HG03280 (cell line): ENCODE results near the gene CLEC4G.

Experiments used
- ATAC-seq: cut with Tn5 transposase; IDR thresholded peaks from one replicate; pipeline ENCODE4 v1.9.1; 2021; ENCODE audit warnings: mild to moderate bottlenecking, moderate library complexity; ENCODE audit not compliant: unreplicated experiment

Gene CLEC4G

GRCh38 chr19:7729831-7730285 lies 2.1 kb downstream of the CLEC4G start:
- ATAC-seq, result no peak

GRCh38 chr19:7729211-7729610 lies 2.7 kb downstream of the CLEC4G start:
- no peak for ATAC-seq

- no peak for ATAC-seq
These were observed 6.1 kb downstream of the CLEC4G start for GRCh38 chr19:7725791-7726190.

GRCh38 chr19:7722231-7722651 lies 9.7 kb downstream of the CLEC4G start:
- ATAC-seq, result no peak

GRCh38 chr19:7720351-7720750 lies 11.6 kb downstream of the CLEC4G start:
- no peak for ATAC-seq

GRCh38 chr19:7718668-7719067 lies 13.2 kb downstream of the CLEC4G start:
- no peak for ATAC-seq

GRCh38 chr19:7716762-7717161 lies 15.1 kb downstream of the CLEC4G start:
- ATAC-seq, result no peak

- no peak for ATAC-seq
These were observed 16.2 kb downstream of the CLEC4G start for GRCh38 chr19:7715671-7716070.

- ATAC-seq, result no peak
These were observed 21.3 kb downstream of the CLEC4G start for GRCh38 chr19:7710616-7711015.

- ATAC-seq, result no peak
These were observed 21.9 kb downstream of the CLEC4G start for GRCh38 chr19:7709932-7710460.

GRCh38 chr19:7706955-7707456 lies 24.9 kb downstream of the CLEC4G start:
- ATAC-seq, result no peak

- no peak for ATAC-seq
These were observed 25.5 kb downstream of the CLEC4G start for GRCh38 chr19:7706188-7706954.

- peak; percentile 42 for ATAC-seq
These were observed 26.3 kb downstream of the CLEC4G start for GRCh38 chr19:7705387-7706187.

GRCh38 chr19:7704280-7705060 lies 27.4 kb downstream of the CLEC4G start:
- no peak for ATAC-seq

- no peak for ATAC-seq
These were observed 28.6 kb downstream of the CLEC4G start for GRCh38 chr19:7703332-7703731.

GRCh38 chr19:7701654-7702457 lies 30.1 kb downstream of the CLEC4G start, which contains the start of gene FCER2:
Gene FCER2 (minus strand): TSS chr19:7702131. CDS start chr19:7699760, 2,371 bp downstream.
- peak; percentile 41 for ATAC-seq

- no peak for ATAC-seq
These were observed 30.8 kb downstream of the CLEC4G start for GRCh38 chr19:7701049-7701653.

GRCh38 chr19:7699417-7700401 lies 32.2 kb downstream of the CLEC4G start:
- no peak for ATAC-seq
